Kidney (tissue), 14 donors: ENCODE data around the gene FARP1. TPM values are rescaled to one million over a fixed set of nuclear protein-coding genes. Genes with fewer than 3 reads are reported as not detected.

Experiments used
- DNase-seq, 5 donors: peaks; one replicate each; pipeline ENCODE4 v3.0.0-alpha.2; 2013 to 2020
- FAIRE-seq: peaks from 2 replicates; lab custom pipeline; 2012; peaks lifted over from hg19 to GRCh38; lab: Jason Lieb, UNC
- H3K27ac ChIP-seq, 2 donors: one replicate each; pipeline ENCODE4 v1.7.0; 2013; ENCODE audit warnings: low read depth in 2 of 2, low read length in 2 of 2, inconsistent platforms in 1 of 2
- H3K27me3 ChIP-seq: one replicate; pipeline ENCODE4 v1.7.1; 2013; ENCODE audit warnings: low read length, inconsistent platforms; ENCODE audit not compliant: control insufficient read depth, insufficient read depth
- H3K36me3 ChIP-seq, 3 donors: one replicate each; pipeline versions ENCODE4 v1.7.0 to v1.7.1; 2013; ENCODE audit warnings: low read length in 3 of 3, control low read depth in 1 of 3, inconsistent platforms in 1 of 3; ENCODE audit not compliant: insufficient read depth in 3 of 3, control insufficient read depth in 2 of 3
- H3K4me1 ChIP-seq, 3 donors: one replicate each; pipeline versions ENCODE4 v1.7.0 to v1.7.1; 2013; ENCODE audit warnings: low read length in 3 of 3, inconsistent platforms in 1 of 3, low read depth in 1 of 3; ENCODE audit not compliant: control insufficient read depth in 2 of 3, insufficient read depth in 2 of 3
- H3K4me3 ChIP-seq, 3 donors: one replicate each; pipeline versions ENCODE4 v1.7.0 to v1.8.1; 2013; ENCODE audit warnings: low read length in 3 of 3, control low read depth in 1 of 3, inconsistent platforms in 1 of 3
- H3K9ac ChIP-seq, 3 donors: one replicate each; pipeline versions ENCODE4 v1.7.0 to v1.7.1; 2013; ENCODE audit warnings: low read length in 3 of 3, control low read depth in 1 of 3, inconsistent platforms in 1 of 3
- H3K9me3 ChIP-seq, 3 donors: one replicate each; pipeline versions ENCODE4 v1.7.0 to v1.7.1; 2013; ENCODE audit warnings: low read length in 3 of 3, control low read depth in 1 of 3, inconsistent platforms in 1 of 3; ENCODE audit not compliant: control insufficient read depth in 2 of 3, insufficient read depth in 1 of 3
- CTCF ChIP-seq: IDR thresholded peaks from 3 replicates; pipeline ENCODE4 v1.5.1; 2012; ENCODE audit warnings: mild to moderate bottlenecking, moderate library complexity, borderline replicate concordance; ENCODE audit not compliant: insufficient read depth; ENCODE audit errors: extremely low read depth
- intact Hi-C: fragments of 100-400 bp; cut with DNase I; formaldehyde crosslinking; loops from one replicate; pipeline ENCODE4 v1.11.1; 2022
- polyA plus RNA-seq: library from polyadenylated mRNA; stranded (reverse); fragments of 350-450 nt; fragmentation: Illumina TruSeq; extraction: RNeasy Lipid Tissue Mini Kit (QIAGEN cat#74804); gene quantifications from one replicate; pipeline ENCODE4 v1.2.3, GENCODE V29; 2014; ENCODE audit warnings: low read depth, low replicate concordance; ENCODE audit not compliant: insufficient read depth
- total RNA-seq: library from RNA; stranded (reverse); fragmentation: NEBNext Ultra II Directional; extraction: Animal tissue kit (Norgen Biotek cat#: 25700); gene quantifications from one replicate; pipeline ENCODE4 v1.2.1, GENCODE V29; 2021
- donor health status: control.
- donor health status: control.
- donor health status: control.
- donor health status: control.
- donor health status: control.
- donor health status: DM: yes; HTN: yes; CAD: no.
- donor health status: Normal renal cell carcinoma (clear cell type).

FARP1 gene
- total and polyA plus RNA-seq, 2 donors from 2014 or later = 123 to 229 TPM

DNA sequence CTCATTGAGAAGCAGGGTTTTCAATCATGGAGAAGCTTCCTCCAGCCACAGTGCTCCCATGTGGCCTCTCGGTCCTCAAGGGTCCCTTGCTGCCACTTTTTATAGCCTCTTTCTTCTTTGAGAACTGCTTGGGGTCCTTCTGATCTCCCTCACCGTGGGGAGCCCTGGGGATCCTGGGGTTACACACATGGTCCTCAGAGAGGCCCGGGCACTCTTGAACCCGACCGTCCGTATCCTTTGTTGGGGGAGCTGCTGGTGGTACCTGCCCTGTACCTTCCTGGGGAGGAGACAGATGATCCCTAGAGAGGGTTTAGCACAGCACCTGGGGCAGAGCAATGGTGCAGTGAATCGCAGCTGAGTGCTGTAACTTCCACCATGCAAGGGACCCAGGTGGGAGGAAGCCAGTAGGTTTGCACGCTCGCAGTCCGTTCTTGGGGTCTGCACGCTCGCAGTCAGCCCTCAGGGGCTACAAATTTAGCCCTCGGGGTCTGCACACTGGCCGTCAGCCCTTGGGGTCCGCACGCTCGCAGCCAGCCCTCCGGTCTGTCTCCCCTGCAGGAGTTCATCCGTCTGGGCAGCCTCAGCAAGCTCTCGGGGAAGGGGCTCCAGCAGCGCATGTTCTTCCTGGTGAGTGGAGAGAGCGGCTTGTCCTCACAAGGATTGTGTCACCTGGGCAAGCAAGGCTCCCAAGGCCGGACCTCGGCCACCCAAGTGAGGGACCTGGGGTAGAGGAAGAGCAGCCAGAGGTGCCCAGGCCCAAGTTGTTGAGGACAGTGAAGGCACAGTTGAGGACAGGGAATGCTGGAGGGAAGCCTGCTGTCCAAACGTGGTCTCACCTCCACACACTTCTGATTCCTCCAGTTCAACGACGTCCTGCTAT, 295.6 kb downstream of the FARP1 start:
- Histone ChIP-seq H3K4me1 (no peaks in the 10 kb centered on the region), H3K27me3 (no peaks in the 10 kb centered on the region), H3K4me3 (no peak overlapping the region), H3K36me3 (peaks cover 0 to 68% (median 17%) of the 10 kb centered on the region in 3 donors), H3K9me3 (no peaks in the 10 kb centered on the region), H3K9ac (no peak overlapping the region), H3K27ac (no peak overlapping the region)
- no peak for TF ChIP-seq CTCF
- FAIRE-seq (no peak), DNase-seq (peak in 1 of 5 donors; percentile 61)
- intact Hi-C loops = no loop called here

- FAIRE-seq (no peak), DNase-seq (peak in 1 of 5 donors; percentile 45)
- no peak overlapping the region for H3K27ac ChIP-seq
- no peaks in the 10 kb centered on the region for H3K27me3 ChIP-seq
- intact Hi-C loops = no loop called here
- no peak overlapping the region for H3K4me3 ChIP-seq
- H3K9ac ChIP-seq = no peak overlapping the region
- no peak for TF ChIP-seq CTCF
- H3K4me1 ChIP-seq = no peaks in the 10 kb centered on the region
- H3K9me3 ChIP-seq = no peaks in the 10 kb centered on the region
- peaks cover 0 to 69% (median 17%) of the 10 kb centered on the region in 3 donors for H3K36me3 ChIP-seq
Observed at GRCh38 chr13:98439126-98439828, 296.4 kb downstream of the FARP1 start.

DNA sequence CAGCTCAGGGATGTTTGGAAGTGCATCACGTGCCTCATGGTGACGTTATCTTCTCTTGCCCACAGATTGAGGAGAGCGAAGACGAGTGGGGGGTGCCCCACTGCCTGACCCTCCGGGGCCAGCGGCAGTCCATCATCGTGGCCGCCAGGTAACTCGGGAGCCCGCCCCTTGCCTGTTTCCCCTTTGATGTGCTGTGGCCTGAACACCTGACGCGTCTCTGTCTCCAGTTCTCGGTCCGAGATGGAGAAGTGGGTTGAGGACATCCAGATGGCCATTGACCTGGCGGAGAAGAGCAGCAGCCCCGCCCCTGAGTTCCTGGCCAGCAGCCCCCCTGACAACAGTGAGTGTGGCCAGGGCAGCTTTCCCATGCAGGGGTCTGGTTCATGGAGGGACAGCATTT, 297.0 kb downstream of the FARP1 start:
- DNase-seq = peak in 1 of 5 donors; percentile 40
- no peak overlapping the region for H3K4me3 ChIP-seq
- intact Hi-C loops = no loop called here
- no peak for FAIRE-seq
- no peak overlapping the region for H3K9ac ChIP-seq
- H3K36me3 ChIP-seq = peaks cover 0 to 66% (median 17%) of the 10 kb centered on the region in 3 donors
- no peaks in the 10 kb centered on the region for H3K4me1 ChIP-seq
- no peaks in the 10 kb centered on the region for H3K9me3 ChIP-seq
- no peaks in the 10 kb centered on the region for H3K27me3 ChIP-seq
- no peak for TF ChIP-seq CTCF
- H3K27ac ChIP-seq = no peak overlapping the region
